ENCODE results near the gene KRT10.

DNA sequence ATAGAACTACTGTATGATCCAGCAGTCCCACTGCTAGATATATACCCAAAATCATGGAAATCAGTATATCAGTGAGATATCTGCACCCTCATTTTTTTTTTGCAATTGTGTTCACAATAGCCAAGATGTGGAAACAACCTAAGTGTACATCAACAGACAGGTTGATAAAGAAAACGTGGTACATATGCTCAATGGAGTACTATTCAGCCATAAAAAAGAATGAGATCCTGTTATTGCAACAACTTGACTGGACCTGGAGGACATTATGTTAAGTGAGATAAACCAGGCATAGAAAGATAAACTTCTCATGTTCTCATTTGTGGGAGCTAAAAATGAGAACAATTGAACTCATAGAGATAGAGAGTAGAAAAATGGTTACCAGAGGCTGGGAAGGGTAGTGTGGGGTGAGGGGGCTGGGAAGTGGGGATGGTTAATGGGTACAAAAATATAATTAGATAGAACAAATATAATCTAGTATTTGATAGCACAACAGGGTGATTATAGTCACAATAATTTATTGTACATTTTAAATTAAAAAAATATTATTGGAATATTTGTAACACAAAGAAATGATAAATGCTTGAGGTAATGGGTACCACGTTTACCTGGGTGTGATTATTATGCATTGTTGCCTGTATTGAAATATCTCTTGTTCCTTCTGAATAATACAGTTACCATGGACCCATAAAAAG is 7.8 kb upstream of the KRT10 start:
- no peak for TF ChIP-seq POLR2A (IDR thresholded peaks at IDR 0.05)
- TF ChIP-seq EP300 (IDR thresholded peaks at IDR 0.05; ENCODE audit: low read depth), result no peak
